Tibial nerve (tissue), 3 donors: ENCODE measurements around the gene KCNAB2.

Experiments used
- CTCF ChIP-seq, 5 experiments: fragments of 200-600 bp in 3 of 5; fragments of 450-650 bp in 2 of 5; sonication (generic) in 3 of 5; IDR thresholded peaks; one replicate each; pipeline ENCODE4 v1.5.1; 2016 to 2019; ENCODE audit warnings: antibody characterized with exemption in 5 of 5, mild to moderate bottlenecking in 3 of 5, moderate library complexity in 2 of 5
- POLR2A ChIP-seq, 2 donors: fragments of 450-650 bp; IDR thresholded peaks; one replicate each; pipeline ENCODE4 v1.6.1; 2017; ENCODE audit warnings: antibody characterized with exemption in 2 of 2, mild to moderate bottlenecking in 2 of 2, moderate library complexity in 2 of 2

- no peak for TF ChIP-seq CTCF (IDR thresholded peaks at IDR 0.05)
- no peak for TF ChIP-seq POLR2A (IDR thresholded peaks at IDR 0.05)
These were observed 70.4 kb downstream of the KCNAB2 start for GRCh38 chr1:6116137-6116536.
